Lower leg skin (tissue), 3 donors: ENCODE measurements around the gene ADAM30.

Source experiments
- CTCF ChIP-seq, 3 donors: fragments of 450-650 bp; IDR thresholded peaks; one replicate each; pipeline ENCODE4 v1.5.1; 2016; ENCODE audit warnings: antibody characterized with exemption in 3 of 3, mild to moderate bottlenecking in 3 of 3, moderate library complexity in 2 of 3
- POLR2A ChIP-seq, 2 donors: fragments of 450-650 bp; IDR thresholded peaks; one replicate each; pipeline ENCODE4 v1.6.1; 2016 to 2017; ENCODE audit warnings: antibody characterized with exemption in 2 of 2, mild to moderate bottlenecking in 1 of 2, moderate library complexity in 1 of 2

GRCh38 chr1:119891386-119891785 is 4.9 kb downstream of the ADAM30 start:
- TF ChIP-seq CTCF (IDR thresholded peaks at IDR 0.05) (no peak), POLR2A (IDR thresholded peaks at IDR 0.05) (no peak)
